VCaP (cell line): ENCODE measurements around the gene FMNL3.

Source experiments
- H3K27ac ChIP-seq: fragments of 450-650 bp; 2 replicates; pipeline ENCODE4 v1.5.1; 2017
- CTCF ChIP-seq: fragments of 450-650 bp; conservative IDR thresholded peaks from 2 replicates; pipeline ENCODE4 v1.5.1; 2017; ENCODE audit warnings: mild to moderate bottlenecking, moderate library complexity

Gene FMNL3

GRCh38 chr12:49705479-49706134 lies 1.6 kb downstream of the FMNL3 start:
- H3K27ac ChIP-seq: no peak overlapping the region
- TF ChIP-seq CTCF: no peak

GRCh38 chr12:49703647-49704137 lies 3.5 kb downstream of the FMNL3 start:
- H3K27ac ChIP-seq: no peak overlapping the region
- TF ChIP-seq CTCF: no peak

GRCh38 chr12:49702676-49703215 lies 4.5 kb downstream of the FMNL3 start:
- no peak for TF ChIP-seq CTCF
- no peak overlapping the region for H3K27ac ChIP-seq

- no peak overlapping the region for H3K27ac ChIP-seq
- TF ChIP-seq CTCF: no peak
These were observed 5.2 kb downstream of the FMNL3 start for GRCh38 chr12:49702009-49702408.

- no peak overlapping the region for H3K27ac ChIP-seq
- TF ChIP-seq CTCF: no peak
These were observed 8.3 kb downstream of the FMNL3 start for GRCh38 chr12:49698619-49699545.

GRCh38 chr12:49697808-49698207 lies 9.4 kb downstream of the FMNL3 start:
- H3K27ac ChIP-seq: no peak overlapping the region
- no peak for TF ChIP-seq CTCF

- no peak for TF ChIP-seq CTCF
- H3K27ac ChIP-seq: no peak overlapping the region
These were observed 10.5 kb downstream of the FMNL3 start for GRCh38 chr12:49696723-49697122.
